ENCODE results near the gene AOAH. TPM values are rescaled to one million over a fixed set of nuclear protein-coding genes. Genes with fewer than 3 reads are reported as not detected.
A peak's percentile ranks its signal among the peaks of the same experiment; 100 is the strongest.

Gene AOAH
- total RNA-seq, 1 experiment from 2014 or later = 0.39 TPM

DNA sequence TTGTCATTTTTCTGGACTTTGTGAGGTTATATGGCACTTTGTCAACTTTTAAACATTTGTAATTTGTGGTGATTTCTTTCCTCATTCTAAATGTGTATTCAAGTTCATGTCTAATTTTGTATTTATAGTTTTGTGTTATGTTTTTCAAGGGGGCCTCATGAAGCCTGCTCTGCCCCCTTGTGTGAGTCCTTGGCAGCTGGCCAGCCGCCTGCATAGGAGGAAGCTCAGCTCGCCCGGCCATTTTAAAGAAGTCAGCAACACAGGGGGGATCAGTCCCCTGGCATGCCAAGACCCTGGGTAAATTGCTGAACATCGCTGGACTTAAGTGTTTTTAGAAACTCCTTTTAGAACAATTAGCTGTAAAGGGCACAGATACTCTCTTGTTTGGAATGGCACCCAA lies 211.7 kb downstream of the AOAH start:
- Histone ChIP-seq H2BK120ac (ENCODE audit: low read depth, low read length, poor library complexity, severe bottlenecking) (no peak overlapping the region), H3K79me1 (ENCODE audit: insufficient read depth, low read depth, low read length, poor library complexity, severe bottlenecking) (no peaks in the 10 kb centered on the region), H3T11ph (ENCODE audit: low read length) (no peak overlapping the region), H2AK5ac (ENCODE audit: insufficient read length, low read length) (no peak overlapping the region), H3K4ac (ENCODE audit: low read depth, low read length) (no peak overlapping the region), H3K9me3 (ENCODE audit: control insufficient read depth, low read depth, low read length) (no peaks in the 10 kb centered on the region), H3K23ac (ENCODE audit: insufficient read length, low read depth, low read length) (no peak overlapping the region), H3K18ac (ENCODE audit: insufficient read length, low read depth, low read length) (no peak overlapping the region), H4K91ac (ENCODE audit: insufficient read length, low read depth, low read length) (no peak overlapping the region), H4K8ac (replicated peaks; ENCODE audit: insufficient read length, low read depth, low read length) (no peak overlapping the region), H2AFZ (ENCODE audit: low read length) (no peak overlapping the region), H3K27ac (ENCODE audit: insufficient read length, low read depth, low read length) (no peak overlapping the region), H2BK5ac (ENCODE audit: insufficient read length, low read length) (no peak overlapping the region), H3K14ac (ENCODE audit: insufficient read depth, low read length) (no peak overlapping the region), H3K27me3 (ENCODE audit: insufficient read depth, low read length) (no peaks in the 10 kb centered on the region), H3K56ac (ENCODE audit: insufficient read length, low read depth, low read length) (no peak overlapping the region), H3K23me2 (ENCODE audit: insufficient read length, low read depth, low read length, poor library complexity, severe bottlenecking) (no peaks in the 10 kb centered on the region), H3K4me2 (ENCODE audit: insufficient read depth, insufficient read length, low read length) (no peak overlapping the region), H4K5ac (ENCODE audit: insufficient read length, low read depth, low read length) (no peak overlapping the region), H4K20me1 (ENCODE audit: control insufficient read depth, insufficient read depth, insufficient read length) (no peaks in the 10 kb centered on the region), H2BK15ac (ENCODE audit: low read depth, low read length) (no peak overlapping the region), H3K9ac (ENCODE audit: extremely low read depth, insufficient read length, low read length) (no peak overlapping the region), H2BK12ac (ENCODE audit: insufficient read length, low read depth, low read length) (no peak overlapping the region), H3K4me1 (ENCODE audit: insufficient read depth, low read length) (no peaks in the 10 kb centered on the region; the same call in 1 of the 2 replicates), H2BK20ac (ENCODE audit: low read depth, low read length, poor library complexity, severe bottlenecking) (no peak overlapping the region), H3K79me2 (ENCODE audit: insufficient read depth, low read length) (no peaks in the 10 kb centered on the region)
- peaks cover 0 to 3% (median 2%) of the 10 kb centered on the region in 3 experiments; a peak in 4 of 7 replicates for H3K36me3 Mint-ChIP-seq (ENCODE audit: insufficient read depth in 1 of 3, low read depth in 3 of 3)
- TF ChIP-seq, protein P1, sequence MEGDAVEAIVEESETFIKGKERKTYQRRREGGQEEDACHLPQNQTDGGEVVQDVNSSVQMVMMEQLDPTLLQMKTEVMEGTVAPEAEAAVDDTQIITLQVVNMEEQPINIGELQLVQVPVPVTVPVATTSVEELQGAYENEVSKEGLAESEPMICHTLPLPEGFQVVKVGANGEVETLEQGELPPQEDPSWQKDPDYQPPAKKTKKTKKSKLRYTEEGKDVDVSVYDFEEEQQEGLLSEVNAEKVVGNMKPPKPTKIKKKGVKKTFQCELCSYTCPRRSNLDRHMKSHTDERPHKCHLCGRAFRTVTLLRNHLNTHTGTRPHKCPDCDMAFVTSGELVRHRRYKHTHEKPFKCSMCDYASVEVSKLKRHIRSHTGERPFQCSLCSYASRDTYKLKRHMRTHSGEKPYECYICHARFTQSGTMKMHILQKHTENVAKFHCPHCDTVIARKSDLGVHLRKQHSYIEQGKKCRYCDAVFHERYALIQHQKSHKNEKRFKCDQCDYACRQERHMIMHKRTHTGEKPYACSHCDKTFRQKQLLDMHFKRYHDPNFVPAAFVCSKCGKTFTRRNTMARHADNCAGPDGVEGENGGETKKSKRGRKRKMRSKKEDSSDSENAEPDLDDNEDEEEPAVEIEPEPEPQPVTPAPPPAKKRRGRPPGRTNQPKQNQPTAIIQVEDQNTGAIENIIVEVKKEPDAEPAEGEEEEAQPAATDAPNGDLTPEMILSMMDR (conservative IDR thresholded peaks at IDR 0.05) = peak; percentile 28; the same call in 2 of the 3 replicates
- no peak for DNase-seq
- no peak overlapping the region for H3K27ac Mint-ChIP-seq
- WGBS (ENCODE audit: extremely low coverage, insufficient read length, low lambda C conversion rate) = no CpG with 5 or more reads among the region's 4 CpGs
- no peaks in the 10 kb centered on the region; a peak in 1 of 5 replicates for H3K9me3 Mint-ChIP-seq
- H3K4me3 Mint-ChIP-seq = no peak overlapping the region
- H3K27me3 Mint-ChIP-seq (ENCODE audit: low read depth) = no peaks in the 10 kb centered on the region
- peaks cover 17 to 21% of the 10 kb centered on the region in 2 experiments for H3K4me1 Mint-ChIP-seq

Measured in H9 (cell line).